DMS153 treated with DMSO at 0.1 percent for 48 hours (cell line): Measurements from ENCODE around the gene CSRP3.

Experiments used
- DNase-seq: peaks from one replicate; lab custom pipeline; 2025; ENCODE audit not compliant: unreplicated experiment; lab: John Stamatoyannopoulos, UW

Gene CSRP3

GRCh38 chr11:19201737-19202605 lies at the start of gene CSRP3:
Gene CSRP3, minus strand, starts transcription at chr11:19201983. Its CDS starts 9,535 bp downstream, at chr11:19192448.
- no peak for DNase-seq

- no peak for DNase-seq
These were observed 49.8 kb upstream of the CSRP3 start for GRCh38 chr11:19251577-19251976.

DNA sequence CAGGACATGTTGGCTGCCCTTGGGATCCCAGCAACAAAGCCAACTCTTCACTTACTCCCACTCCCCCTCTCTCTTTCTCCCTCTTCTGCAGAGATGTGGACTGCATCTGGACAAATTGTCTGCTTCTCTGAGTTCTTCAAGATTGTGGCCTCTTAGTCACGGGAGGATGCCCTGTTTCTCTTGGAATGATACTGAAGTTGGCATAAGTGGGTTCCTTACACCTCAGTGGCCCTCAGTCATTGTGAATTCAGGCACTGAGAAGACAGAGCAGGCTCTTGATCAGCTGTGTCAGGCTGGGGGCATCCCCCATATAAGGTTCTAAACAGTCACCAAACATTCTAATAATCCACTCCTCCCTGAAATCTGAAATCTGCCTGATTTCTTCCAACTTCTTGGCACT lies 45.0 kb upstream of the CSRP3 start:
- no peak for DNase-seq

GRCh38 chr11:19245351-19245750 lies 43.6 kb upstream of the CSRP3 start:
- DNase-seq = no peak

DNA sequence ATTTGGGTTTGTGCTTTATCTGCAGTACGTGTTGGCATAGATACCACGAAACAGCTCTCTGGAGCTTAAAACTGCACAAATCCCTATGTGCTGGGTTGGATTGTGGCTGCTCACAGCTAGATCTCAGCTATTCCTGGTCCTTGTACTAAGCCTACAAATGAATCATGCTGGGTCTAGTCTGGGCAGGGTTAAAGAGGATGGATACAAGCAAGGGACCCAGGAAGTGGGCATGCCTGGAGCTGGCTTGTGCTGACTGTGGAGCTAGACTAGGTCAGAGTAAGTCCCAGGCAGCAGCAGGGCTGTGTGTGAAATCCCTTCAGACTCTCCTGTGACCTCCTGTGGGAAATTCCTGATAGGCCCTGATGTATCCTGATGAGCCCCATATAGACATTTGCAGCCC lies 42.8 kb upstream of the CSRP3 start:
- DNase-seq = no peak

GRCh38 chr11:19244084-19244483 lies 42.3 kb upstream of the CSRP3 start:
- no peak for DNase-seq

DNA sequence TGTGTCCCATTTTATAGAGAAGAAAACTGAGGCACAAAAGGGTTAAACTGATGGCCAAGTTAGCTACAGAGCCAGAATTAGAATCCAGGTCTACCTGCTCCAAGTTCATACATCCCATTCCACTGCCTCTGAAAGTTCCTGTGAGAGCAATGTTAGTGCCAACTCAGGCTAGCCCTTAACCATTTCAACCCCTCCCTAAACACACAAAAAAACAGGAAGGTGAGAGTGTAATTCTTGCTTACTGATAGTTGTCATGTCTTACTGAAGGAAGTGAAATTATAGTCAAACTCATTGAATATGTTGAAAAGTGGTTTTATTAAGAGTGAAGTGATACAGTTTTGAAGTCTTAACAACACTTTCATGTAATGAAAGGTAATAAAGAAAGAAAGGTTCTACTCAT lies 41.8 kb upstream of the CSRP3 start:
- DNase-seq = no peak

DNA sequence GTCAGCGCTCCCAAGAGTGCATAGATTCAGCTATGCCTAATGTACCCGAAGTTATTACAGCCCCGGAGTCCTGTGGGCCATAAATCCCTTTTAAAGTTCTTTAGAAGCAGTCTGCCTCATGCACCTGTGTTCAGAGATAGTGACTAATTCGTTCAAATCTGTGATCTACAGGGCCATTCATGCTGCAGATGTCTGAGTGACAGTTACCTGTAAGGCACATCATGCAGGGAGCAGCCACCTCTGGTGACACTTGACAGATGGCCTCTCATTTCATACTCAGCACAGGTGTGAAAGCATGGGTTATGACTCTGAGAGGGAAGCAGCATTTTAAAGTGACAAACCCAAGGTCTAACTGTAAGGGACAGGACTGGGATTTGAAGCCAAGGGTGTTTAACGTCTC lies 41.4 kb upstream of the CSRP3 start:
- no peak for DNase-seq

- DNase-seq = no peak
These were observed 40.6 kb upstream of the CSRP3 start for GRCh38 chr11:19242179-19242932.

- no peak for DNase-seq
These were observed 39.7 kb upstream of the CSRP3 start for GRCh38 chr11:19241260-19242178.

DNA sequence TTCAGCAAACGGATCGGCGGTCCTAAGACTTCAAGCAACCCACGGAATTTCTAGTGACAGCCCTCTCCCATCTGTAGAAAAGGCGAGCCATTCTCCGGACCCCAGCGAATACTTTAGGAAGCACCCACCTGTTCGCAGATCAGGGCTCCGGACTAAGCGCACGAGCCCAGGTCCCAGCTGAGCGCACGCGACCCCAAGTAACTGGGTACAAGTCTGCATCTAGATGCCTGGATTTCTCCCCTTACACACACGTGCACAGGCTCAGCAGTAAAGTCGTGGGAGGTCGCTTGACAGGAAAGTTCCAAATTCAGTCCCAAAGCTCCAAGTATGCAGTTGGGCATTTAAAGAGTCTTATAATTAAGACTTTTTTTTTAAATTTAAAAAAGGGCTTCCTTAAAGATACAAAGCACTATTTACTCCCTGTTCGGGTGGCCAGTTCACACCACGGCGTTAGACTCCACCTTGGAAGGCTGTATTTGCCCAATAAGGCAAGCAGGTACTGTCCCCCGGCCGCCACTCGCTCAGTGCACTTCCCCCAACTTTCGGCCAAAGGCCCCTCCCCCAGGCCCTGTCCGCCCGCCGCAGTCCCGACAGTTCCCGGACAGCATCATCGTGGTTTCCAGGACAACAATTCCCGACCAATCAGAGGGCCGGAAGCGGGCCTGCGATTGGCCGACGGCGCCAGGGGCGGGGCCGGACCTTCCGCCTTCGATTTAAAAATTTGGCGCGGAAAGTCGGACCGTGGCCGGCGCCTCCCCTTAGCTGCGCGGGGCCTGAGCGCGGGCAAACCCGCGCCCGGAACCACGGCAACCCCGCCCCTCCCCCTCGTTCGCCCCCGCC lies 38.9 kb upstream of the CSRP3 start, which contains the start of gene E2F8:
TSS of gene E2F8 (minus strand) at position 526 of the 840 bp plus-strand sequence. CDS start 824 bp downstream, outside the sequence.
- peak; percentile 94 for DNase-seq

- no peak for DNase-seq
These were observed 37.3 kb upstream of the CSRP3 start for GRCh38 chr11:19239039-19239438.

- DNase-seq = no peak
These were observed 36.0 kb upstream of the CSRP3 start for GRCh38 chr11:19237813-19238212.

DNA sequence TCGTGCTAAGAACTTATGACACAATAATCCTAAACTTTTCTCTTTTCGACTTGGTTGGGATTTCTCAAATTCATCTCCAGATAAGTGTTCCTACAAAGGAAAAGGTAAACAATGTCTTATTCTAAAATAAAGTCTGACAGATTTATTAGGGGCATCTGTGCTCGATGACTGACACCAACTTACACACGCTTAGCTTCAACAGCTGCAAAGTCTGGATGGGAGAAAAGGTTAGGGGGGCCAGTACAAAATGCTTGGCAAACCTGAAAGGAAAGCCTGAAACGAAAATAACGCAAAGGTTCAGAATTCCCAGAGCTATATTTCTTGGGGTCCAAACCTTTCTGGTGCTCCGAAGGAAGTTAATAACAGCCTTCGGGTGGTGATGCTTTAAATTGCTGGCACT lies 35.6 kb upstream of the CSRP3 start:
- DNase-seq = no peak

- no peak for DNase-seq
These were observed 32.5 kb upstream of the CSRP3 start for GRCh38 chr11:19234231-19234817.

GRCh38 chr11:19232910-19233503 lies 31.2 kb upstream of the CSRP3 start:
- no peak for DNase-seq

DNA sequence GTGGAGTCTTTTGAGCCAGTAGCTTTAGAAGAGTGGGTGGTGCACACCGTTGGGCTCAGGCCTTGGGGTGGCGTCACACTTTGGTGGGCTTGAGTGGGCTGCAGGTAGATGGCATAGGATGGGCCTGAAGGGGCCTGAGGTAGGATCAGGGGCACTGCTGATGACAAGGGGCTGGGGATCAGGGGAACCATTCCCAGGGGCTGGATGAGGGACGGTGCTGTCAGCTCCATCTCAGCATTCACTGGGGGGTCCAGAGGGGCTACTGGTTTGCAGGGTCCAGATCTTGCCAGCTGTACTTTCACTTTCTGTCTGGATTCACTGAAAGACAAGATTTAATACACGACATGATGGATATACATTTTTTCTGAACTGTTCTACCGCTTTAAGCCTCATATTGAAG lies 27.9 kb upstream of the CSRP3 start:
- no peak for DNase-seq

DNA sequence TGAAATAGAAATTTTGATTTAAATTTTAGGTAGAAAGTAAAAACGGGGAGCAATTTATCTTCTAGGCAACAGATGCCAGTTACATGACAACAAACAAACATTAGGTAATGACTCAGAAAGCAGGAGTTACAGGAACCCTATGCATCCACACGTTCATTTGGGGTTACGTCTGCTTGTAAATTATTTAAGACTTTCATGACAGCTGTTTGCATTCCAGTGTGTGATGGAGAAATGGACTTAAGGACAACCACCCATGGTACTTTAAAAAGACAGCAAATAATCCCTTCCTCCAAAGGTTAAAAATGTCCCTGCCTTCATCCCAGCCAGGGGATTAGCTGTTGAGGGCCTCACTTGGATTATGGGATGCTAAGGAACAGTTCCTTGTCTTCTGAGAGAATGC lies 27.2 kb upstream of the CSRP3 start:
- DNase-seq = no peak
